T-helper 1 cell treated with Interleukin-12 subunit alpha and Interleukin-12 subunit beta and Interleukin-4 antibody, amounts not matched to agents 30 ng/mL and 1 ng/mL, for 36 hours (primary cell): ENCODE data around the gene LIMCH1. TPM values are rescaled to one million over a fixed set of nuclear protein-coding genes. Genes with fewer than 3 reads are reported as not detected.
"Not testable (repeated sequence)": the region's sequence is repeated elsewhere in the genome, so short reads cannot be mapped to it uniquely, and the experiment has no call there.

Experiments
- intact Hi-C: fragments of 100-400 bp; cut with micrococcal nuclease; formaldehyde crosslinking; loops from one replicate; pipeline ENCODE4 v1.15.1; 2024
- total RNA-seq: library from RNA; stranded (reverse); gene quantifications from 2 replicates; pipeline ENCODE4 v1.2.3, GENCODE V29; 2022

Gene LIMCH1
- total RNA-seq, 1 donor from 2014 or later, result not detected

DNA sequence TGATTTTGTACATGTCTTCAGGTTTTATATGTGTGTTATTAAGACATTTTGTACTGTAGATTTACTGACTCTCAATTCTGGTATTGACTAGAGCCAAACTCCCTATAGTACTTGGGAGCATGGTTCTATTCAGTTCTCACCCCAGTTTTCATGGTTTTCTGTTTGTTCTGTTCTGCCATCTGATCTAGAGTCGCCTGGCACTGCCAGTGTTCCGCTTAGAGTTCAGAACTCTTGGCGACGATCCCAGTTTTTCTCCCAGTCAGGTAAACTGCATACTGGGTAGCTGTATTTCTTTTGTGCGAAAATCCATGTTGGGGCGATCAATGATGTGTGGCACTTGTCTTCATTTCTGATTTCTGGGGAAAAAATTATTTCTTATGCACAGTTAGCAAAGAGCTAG lies 132.6 kb downstream of the LIMCH1 start:
- intact Hi-C loops, result no loop called here

DNA sequence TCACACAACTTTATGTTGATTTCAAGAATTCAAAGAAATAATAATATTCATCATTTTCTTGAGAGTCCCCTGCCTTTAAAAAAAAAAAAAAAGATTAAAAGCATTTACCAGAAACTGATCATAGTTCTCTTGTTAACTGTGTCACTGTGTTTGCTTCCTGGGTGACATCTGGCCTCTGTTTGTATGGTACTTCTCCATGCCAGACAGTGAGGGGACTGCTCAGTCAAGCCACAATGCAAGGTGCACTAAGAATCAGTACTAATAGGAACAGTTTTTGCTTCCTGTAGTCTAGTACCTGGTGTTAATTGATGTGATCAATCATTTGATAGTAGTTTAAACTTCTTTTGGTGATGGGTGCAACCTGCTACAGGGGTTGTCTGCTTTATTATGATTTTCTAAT lies 133.0 kb downstream of the LIMCH1 start:
- intact Hi-C loops, result no loop called here

DNA sequence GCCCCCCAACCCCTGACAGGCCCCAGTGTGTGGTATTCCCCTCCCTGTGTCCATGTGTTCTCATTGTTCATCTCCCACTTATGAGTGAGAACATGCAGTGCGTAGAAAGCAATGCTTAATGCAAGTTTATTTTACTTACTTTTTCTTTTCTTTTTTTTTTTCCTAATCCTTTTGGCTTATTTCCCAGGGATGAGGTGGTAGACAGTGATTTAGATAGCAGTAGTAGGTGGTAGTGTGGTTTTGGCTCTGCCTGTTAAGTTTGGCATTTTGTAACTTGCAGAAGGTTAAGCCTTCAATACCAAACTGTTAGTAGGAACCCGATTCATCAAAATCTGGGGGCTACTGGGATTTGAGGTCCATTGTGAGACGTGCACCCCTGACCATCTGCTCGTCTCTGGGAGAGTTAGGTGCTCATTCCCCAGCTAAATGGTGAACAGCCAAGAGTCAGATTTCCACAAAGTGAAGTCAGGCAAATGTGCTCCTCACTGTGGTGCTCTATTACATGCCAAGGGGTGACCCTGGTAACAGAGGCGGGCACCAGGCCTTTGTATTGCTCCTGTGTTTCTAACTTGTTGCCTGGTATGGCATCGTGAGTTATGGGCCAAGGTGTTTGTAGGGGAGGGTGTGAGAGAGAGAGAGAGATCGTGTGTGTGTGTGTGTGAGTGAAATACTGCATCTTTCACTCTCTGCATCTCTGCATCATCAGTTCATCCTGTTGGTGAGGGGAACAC lies 140.3 kb downstream of the LIMCH1 start:
- intact Hi-C loops, result no loop called here

DNA sequence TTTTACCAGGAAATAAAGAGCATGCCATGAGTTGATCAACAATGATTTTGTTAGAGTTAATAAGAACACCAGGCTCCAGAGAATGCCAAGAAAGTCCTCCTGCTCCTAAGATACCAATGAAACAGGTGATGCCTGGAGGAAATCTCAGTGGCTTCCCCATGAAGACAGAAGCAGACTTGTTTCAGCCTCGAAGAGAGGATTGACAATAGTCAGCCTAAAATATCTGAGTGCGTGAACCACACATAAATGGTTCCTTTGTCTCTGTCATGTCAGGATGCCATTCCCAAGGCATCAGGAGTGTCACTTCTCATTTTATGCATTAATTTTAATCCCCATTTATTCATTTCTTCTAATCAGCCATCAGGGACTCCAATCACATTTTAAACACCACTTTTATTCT lies 141.0 kb downstream of the LIMCH1 start:
- intact Hi-C loops, result no loop called here

DNA sequence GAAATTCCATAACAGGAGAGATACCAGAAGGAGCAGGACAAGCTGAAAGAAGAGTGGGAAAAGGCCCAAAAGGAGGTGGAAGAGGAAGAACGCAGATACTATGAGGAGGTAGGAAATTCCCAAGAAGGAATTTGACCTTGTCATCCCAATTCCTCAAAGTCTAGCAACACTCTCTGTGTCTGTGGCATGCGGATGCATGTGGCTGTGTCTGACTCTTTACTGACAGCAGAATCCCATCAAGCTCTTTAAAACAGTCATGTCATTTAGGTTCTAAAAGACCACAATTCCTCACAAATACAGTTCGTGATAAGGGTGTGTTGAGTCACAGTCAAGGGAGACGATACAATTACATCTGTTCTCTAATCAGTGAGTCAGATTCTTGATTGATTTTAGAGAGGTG lies 142.0 kb downstream of the LIMCH1 start:
- intact Hi-C loops, result no loop called here

DNA sequence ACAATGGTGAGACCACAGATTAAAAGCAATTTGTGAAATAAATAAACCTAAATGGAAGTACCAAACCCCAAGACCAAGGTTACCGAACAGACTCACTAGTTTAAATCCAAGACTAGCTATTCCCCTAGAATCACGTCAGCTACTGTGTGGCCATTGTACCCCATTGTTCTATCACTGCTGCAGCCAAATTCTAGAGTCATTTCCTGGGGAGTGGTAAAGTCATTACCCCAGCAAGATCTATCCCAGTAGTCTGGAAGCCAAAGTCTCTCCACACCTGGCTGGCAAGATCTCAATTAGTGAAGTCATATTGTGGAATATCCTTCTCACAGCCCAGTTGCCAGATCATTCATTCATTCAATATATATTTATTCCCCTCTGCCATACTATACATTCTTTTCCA lies 143.1 kb downstream of the LIMCH1 start:
- intact Hi-C loops, result no loop called here

DNA sequence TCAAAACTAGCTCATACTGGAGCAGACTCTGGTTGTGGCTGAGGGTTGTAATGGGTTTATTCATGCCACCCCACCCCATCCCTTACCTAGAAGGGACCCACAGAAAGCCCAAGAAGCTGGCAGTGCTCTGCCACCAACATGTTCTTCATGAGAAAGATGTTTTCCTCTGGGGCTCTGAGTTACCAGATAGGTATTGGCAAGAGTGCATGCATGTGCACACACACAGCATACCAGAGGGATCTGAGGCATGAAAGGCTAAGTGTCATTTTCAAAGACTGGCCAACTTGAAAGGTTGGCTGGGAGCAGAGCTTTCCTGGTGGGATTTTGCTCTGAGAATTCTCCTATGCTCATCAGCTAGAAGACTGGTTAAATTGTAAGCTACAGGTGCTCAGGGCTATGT lies 145.4 kb downstream of the LIMCH1 start:
- intact Hi-C loops, result no loop called here

DNA sequence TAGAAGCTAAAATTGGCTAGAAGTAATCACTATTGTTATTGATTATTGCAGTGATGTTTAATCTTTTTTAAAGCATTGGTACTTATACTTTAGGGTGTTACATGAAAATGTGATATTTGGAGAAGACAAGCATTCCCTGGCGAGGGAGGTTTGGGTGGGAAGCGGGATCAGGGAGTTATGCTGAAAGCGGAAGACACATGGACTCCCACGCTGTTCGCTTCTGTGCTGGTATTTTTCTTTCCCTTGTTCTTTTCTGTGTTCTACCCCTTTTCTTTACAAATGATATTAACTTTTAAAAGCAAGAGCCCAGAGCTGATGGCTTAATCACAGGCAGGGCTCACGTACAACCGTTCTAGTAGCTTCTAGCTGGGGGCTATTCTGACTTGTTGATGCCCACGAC lies 148.9 kb downstream of the LIMCH1 start:
- intact Hi-C loops, result no loop called here

DNA sequence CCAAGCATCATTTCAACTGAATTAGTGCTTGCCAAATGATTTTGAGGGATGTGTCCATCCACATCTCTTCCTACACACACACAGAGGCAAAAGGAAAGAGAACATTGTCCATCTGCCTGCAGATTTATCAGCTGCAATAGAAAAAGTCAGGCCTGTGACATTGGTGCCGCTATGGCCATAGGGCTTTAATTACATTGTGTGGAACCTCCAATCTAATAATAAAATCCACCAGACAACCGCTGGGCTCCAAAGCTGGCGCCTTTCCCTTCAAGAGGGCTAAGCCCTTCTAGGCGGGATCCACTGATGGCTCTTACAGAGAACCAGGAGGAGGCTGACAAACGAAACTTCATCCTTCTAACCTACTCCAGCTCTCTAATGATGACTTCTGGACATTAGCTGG lies 150.0 kb downstream of the LIMCH1 start:
- intact Hi-C loops, result no loop called here

DNA sequence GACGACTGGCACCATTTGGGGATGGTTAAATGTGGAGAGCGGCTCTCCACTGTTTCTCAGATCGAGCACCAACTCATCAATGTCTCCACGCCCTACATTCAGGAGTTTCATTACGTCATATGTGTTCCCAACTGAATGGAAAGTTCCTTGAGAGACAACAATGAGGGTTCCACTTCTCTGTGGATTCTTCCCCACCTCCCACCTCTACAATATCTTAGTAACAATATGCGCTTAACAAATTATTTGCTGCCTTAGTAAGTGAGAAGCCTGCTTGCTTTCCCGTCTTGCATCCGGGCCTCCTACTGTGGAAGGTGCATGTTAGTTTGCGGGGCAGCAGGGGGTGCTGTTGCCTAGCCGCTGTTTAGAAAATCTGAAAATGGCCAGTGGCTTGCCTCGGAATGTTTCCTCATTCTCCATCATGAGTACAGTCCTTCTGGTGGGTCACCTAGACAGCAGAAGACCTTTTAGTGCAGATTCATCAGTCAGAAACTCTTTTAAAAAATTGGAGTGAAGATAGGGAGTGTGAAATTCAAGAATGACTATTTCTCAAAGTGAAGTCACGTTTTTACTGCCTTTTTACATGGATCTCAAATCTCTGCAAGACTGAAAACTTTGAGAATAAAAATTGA lies 154.9 kb downstream of the LIMCH1 start:
- intact Hi-C loops, result loop anchor here (1.0 to 5.0 kb wide), 7 partner anchors 59 to 829 kb away; no protein-coding TSS in a partner anchor

DNA sequence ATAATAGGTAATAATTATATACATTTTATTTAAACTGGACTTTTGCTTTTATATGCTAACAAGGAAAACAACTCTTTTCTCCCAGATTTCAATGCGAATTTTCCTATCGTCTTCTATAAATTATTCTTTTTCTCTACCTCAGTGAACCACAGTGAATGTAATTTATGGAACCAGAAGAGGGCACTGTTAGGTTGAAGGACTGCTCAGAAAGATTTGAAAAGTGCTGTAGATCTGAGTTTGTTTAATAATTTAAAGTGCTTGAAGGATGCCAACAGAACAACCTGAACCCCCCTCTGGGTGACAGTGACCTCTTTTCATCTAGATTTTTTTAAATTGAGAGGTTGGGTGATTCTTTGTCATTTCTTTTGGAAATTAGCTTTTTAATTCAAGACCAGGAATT lies 155.7 kb downstream of the LIMCH1 start:
- intact Hi-C loops, result loop anchor here (1.0 to 5.0 kb wide), 7 partner anchors 59 to 829 kb away; no protein-coding TSS in a partner anchor

DNA sequence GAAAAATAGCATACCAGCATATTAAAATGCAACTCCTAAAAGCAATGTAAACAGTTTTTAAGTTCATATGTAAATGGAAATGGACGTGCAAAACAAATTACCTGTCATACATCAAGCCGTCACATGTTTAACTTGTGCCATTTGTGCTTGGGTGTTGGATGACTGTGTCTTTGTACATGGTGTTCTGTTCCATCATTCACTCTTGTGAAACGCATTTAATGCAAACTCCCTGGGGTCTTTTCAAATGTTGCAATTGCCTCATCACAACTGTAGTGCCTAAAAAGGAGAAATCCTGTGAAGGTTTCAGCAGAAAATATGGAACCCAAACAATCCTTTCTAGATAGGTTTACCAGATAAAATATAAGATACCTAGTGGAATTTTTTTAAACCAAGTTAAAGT lies 158.2 kb downstream of the LIMCH1 start:
- intact Hi-C loops, result no loop called here

DNA sequence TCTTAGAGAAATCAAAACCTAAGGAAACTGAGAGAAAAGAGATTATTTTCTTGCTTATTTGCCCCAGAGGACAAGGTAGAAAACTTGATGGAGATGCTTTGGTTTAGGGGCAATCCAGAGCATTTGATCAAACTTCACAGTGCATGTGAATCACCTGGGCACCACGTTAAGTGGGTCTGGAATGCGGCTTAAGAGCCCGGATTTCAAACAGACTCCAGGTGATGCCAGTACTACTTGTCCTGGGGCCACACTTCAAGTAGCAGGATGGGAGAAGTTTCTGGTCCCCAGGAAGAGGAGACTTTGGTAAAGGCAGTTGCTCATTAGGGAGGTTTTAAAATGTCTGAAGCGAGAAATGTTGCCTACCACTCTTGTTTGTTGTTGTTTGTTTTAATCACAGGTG lies 158.8 kb downstream of the LIMCH1 start:
- intact Hi-C loops, result no loop called here

DNA sequence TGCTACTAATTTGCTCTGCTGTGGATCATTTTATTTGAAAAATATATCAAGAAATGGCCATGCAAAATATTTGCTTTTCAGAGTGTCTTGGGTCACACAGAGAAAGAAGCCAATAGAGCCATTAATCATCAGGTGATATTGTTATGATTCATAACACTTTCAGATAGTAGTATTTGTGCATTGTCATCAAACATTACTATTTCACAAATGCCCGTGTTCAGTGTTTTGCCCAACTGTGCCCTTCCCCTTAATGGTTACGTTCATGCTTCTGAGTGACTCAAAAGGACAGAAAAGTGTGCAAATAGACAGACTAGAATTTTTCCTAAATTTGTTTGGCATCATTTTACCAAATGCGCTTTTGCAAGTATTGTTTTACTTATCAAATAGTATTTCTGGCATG lies 164.0 kb downstream of the LIMCH1 start:
- intact Hi-C loops, result no loop called here

DNA sequence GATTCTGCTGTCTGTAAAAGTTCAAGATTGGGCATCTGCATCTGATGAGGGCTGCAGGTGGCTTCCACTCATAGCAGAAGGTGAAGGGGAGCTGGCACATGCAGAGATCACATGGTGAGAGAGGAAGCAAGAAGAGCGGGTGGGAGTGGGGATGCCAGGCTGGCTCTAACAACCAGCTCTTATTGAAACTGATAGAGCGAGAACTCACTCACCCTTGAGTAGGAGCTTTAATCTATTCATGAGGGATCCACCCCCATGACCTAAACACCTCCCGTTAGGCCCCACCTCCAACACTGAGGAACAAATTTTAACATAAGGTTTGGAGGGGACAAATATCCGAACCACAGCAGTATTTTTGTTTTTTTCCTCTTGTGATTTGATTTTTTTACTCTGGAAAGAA lies 164.8 kb downstream of the LIMCH1 start:
- intact Hi-C loops, result no loop called here

DNA sequence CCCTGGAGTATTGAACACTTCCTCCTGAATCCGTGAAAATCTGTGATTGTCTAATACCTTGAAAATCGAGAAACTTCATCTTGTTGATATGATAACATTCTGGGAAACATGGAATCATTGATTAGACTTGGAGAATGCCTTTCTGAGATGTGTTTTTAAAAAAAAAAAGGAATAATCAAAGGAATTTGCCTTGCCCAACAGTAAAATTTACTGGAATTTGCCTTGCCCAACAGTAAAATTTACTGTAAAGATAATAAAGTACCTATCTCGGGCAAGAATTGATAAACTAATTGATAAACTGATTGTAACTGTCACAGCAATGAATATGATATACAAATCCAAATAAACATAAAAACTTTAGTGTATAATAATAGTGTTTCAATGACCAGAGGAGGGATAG lies 165.8 kb downstream of the LIMCH1 start:
- intact Hi-C loops, result no loop called here

DNA sequence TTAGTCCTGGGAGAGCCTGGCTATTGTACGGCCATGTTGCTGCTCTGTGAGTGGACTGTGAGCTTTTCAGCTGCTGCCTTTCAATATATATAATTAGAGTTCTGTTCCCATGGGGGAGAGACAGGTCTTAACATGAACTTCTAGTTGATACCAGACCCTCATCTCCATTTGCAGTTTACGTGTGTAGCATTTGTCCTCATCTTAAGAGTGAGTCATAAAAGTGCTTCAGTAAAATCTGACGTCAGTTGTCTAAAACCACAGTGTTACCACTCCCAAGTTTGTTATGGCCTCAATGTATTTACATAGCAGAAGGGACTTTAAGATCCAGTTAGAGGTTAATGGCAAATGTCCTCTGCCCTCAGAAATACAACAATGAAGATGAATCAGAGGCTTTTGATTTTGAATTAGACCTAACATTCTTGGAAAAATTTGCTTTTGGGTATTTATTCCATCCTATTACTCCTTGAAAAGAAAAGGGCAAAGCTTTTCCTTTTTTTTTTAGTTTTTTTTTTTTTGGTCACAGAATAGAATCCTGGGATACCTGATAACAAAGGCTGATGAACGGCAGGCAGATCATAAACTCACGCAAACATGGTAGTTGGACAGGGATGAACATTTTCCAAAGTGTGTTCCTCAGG lies 172.0 kb downstream of the LIMCH1 start:
- intact Hi-C loops, result no loop called here

DNA sequence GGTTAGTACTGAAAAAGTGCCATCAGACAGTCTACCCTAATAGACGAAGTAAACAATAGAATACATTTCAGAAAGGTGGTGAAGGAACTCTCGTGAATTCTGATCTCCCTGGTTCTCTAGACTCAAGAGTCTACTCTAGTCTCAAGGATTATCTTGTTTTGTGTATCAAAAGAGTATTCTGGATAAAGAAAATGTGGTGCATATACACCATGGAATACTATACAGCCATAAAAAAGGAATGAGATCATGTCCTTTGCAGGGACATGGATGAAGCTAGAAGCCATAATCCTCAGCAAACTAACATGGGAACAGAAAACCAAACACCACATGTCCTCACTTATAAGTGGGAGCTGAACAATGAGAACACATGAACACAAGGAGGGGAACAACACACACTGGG lies 173.7 kb downstream of the LIMCH1 start:
- intact Hi-C loops, result not testable (repeated sequence)

DNA sequence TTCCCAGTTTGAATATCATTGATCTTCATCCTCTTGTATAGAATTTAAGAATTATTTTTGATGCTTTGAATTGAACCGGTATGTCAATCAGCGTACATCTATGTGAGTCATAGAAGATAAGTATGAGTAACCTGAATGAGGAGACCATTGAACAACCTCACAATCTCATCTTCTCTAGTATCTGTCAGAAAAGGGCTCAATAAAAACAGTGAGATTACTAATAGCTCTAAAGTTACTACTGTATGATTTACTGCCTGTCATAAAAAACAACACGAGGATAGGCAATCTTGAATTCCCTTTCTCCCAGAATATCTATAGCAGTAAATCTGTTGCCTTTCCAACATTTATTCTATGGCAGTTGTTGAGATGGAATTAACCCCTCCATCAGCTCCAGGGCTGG lies 174.5 kb downstream of the LIMCH1 start:
- intact Hi-C loops, result no loop called here

DNA sequence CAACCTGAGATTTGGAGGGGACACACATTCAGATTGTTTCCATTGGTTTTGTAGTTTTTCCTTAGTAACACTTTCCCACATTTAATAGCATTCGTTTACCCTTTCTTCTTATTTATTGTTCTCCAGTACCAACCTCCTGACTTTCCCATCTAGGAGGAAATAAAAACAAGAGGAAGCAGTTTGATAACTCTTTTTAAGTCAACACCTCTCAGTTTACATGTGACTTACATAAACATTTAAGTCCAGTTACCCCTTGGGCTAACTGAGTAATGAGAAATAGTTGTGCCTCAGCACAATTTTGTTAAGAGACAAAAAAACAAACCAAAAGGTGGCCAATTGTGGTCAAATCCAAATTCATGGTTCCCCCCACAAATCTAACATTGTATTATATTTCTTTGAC lies 175.8 kb downstream of the LIMCH1 start:
- intact Hi-C loops, result no loop called here

DNA sequence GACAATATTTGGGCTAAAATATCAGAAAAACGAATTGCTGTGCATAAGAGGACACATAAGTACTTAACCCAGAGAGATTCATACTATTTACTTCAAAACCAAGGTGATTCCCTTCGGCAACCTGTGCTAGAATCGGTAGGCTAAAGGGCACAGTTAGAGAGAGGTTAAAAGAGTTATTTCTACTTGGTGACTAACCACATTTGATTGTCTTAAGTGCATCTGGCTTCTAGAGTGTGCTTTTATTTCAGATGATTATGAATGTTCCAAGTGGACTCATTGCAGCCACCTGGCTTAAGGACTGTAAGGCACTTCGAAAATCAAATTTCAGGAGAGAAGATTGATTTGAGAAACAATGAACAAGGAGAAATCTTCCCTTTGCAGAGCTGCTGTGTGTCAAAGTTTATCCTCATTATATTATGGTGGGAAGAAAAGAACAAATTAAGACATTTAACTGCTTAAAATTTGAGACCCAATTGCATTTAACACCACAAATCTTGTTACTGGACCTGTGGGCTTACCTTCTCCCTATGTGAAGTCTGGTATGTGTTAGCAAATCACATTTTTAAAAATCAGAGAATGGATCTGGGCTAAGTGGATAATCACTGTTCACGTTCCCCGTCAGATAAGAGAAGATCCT lies 176.5 kb downstream of the LIMCH1 start:
- intact Hi-C loops, result no loop called here

DNA sequence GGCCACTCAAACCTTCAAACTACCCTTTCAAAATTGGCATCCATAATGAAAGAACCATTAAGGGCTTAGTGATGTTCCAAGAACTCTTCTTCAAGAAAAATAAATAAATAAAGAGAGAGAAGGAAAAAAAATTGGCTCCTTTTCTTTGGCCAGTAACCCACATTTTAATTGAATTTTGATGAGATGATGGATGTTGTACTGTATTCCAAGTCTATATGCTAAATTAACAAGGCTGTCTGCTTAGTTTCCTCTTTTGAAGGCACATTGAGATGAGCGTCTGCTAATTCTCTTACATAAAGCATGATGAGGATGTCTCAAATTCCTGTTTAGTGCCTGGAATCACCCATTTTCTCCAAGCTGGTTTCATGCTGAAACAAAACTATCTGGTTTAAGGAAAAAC lies 177.2 kb downstream of the LIMCH1 start:
- intact Hi-C loops, result no loop called here
